GM21360 (cell line): ENCODE results near the gene EPDR1.

Experiments used
- ATAC-seq: cut with Tn5 transposase; IDR thresholded peaks from one replicate; pipeline ENCODE4 v1.9.1; 2021; ENCODE audit warnings: mild to moderate bottlenecking, moderate library complexity; ENCODE audit not compliant: unreplicated experiment

Gene EPDR1

GRCh38 chr7:37973915-37974314, 53.5 kb downstream of the EPDR1 start:
- ATAC-seq: no peak

GRCh38 chr7:37974711-37975110, 54.3 kb downstream of the EPDR1 start:
- ATAC-seq: no peak

- no peak for ATAC-seq
Measured at GRCh38 chr7:37977243-37977642, 56.8 kb downstream of the EPDR1 start.

- ATAC-seq: no peak
Measured at GRCh38 chr7:37981664-37982063, 61.2 kb downstream of the EPDR1 start.

- ATAC-seq: no peak
Measured at GRCh38 chr7:37982423-37982822, 62.0 kb downstream of the EPDR1 start.

- ATAC-seq: no peak
Measured at GRCh38 chr7:37984750-37985390, 64.4 kb downstream of the EPDR1 start.

- ATAC-seq: no peak
Measured at GRCh38 chr7:37986908-37987330, 66.5 kb downstream of the EPDR1 start.

- no peak for ATAC-seq
Measured at GRCh38 chr7:37987732-37988131, 67.3 kb downstream of the EPDR1 start.

- ATAC-seq: no peak
Measured at GRCh38 chr7:37988721-37989650, 68.5 kb downstream of the EPDR1 start.

GRCh38 chr7:37990337-37990736, 69.9 kb downstream of the EPDR1 start:
- ATAC-seq: no peak

GRCh38 chr7:37993060-37993501, 72.6 kb downstream of the EPDR1 start:
- no peak for ATAC-seq

GRCh38 chr7:37999673-38000072, 79.2 kb downstream of the EPDR1 start:
- no peak for ATAC-seq

GRCh38 chr7:38000272-38000671, 79.8 kb downstream of the EPDR1 start:
- no peak for ATAC-seq
